PFSK-1 (cell line): ENCODE data around the gene HPD.

Source experiments
- POLR2AphosphoS5 ChIP-seq: IDR thresholded peaks from 2 replicates; pipeline ENCODE4 v1.6.1; 2012; ENCODE audit warnings: low read depth, mild to moderate bottlenecking, control low read depth, low read length, moderate library complexity
- REST ChIP-seq, 2 experiments: IDR thresholded peaks; 2 replicates each; pipeline versions ENCODE4 v1.6.1 to v1.8.0; 2011 to 2012; ENCODE audit warnings: low read depth in 2 of 2, low read length in 2 of 2, control low read depth in 1 of 2, inconsistent platforms in 1 of 2, mild to moderate bottlenecking in 1 of 2, moderate library complexity in 1 of 2; ENCODE audit not compliant: insufficient read depth in 1 of 2
- TAF1 ChIP-seq: IDR thresholded peaks from 2 replicates; pipeline ENCODE4 v1.6.1; 2012; ENCODE audit warnings: low read length, control low read depth, borderline replicate concordance; ENCODE audit not compliant: insufficient read depth

GRCh38 chr12:121894633-121895032 lies 36.0 kb upstream of the HPD start:
- no peak for TF ChIP-seq POLR2AphosphoS5
- no peak for TF ChIP-seq TAF1
- no peak for TF ChIP-seq REST (IDR thresholded peaks at IDR 0.05; ENCODE audit: insufficient read depth in 1 of 2, low read depth in 2 of 2, low read length in 2 of 2)
